HEK293T (cell line): ENCODE results near the gene GNA14.

ENCODE experiments used
- ARNT ChIP-seq: fragments of 450-650 bp; IDR thresholded peaks from 2 replicates; pipeline ENCODE4 v1.6.1; 2017; ENCODE audit warnings: mild to moderate bottlenecking
- BHLHE40 ChIP-seq: fragments of 450-650 bp; IDR thresholded peaks from 2 replicates; pipeline ENCODE4 v1.6.1; 2016; ENCODE audit warnings: mild to moderate bottlenecking, moderate library complexity, borderline replicate concordance
- CTBP1 ChIP-seq: fragments of 450-650 bp; IDR thresholded peaks from 2 replicates; pipeline ENCODE4 v1.6.1; 2016; ENCODE audit warnings: borderline replicate concordance
- ELF4 ChIP-seq: fragments of 450-650 bp; IDR thresholded peaks from 2 replicates; pipeline ENCODE4 v1.6.1; 2017; ENCODE audit warnings: antibody characterized with exemption
- FOXK2 ChIP-seq: fragments of 450-650 bp; IDR thresholded peaks from 2 replicates; pipeline ENCODE4 v1.6.1; 2016; ENCODE audit warnings: mild to moderate bottlenecking
- FOXM1 ChIP-seq: fragments of 450-650 bp; IDR thresholded peaks from 2 replicates; pipeline ENCODE4 v1.6.1; 2017; ENCODE audit warnings: mild to moderate bottlenecking, borderline replicate concordance
- HDGF ChIP-seq: fragments of 450-650 bp; IDR thresholded peaks from 2 replicates; pipeline ENCODE4 v1.6.1; 2017; ENCODE audit warnings: antibody characterized with exemption, borderline replicate concordance
- L3MBTL2 ChIP-seq: fragments of 450-650 bp; conservative IDR thresholded peaks from 2 replicates; pipeline ENCODE4 v1.6.1; 2016; ENCODE audit warnings: mild to moderate bottlenecking
- LEF1 ChIP-seq: fragments of 450-650 bp; IDR thresholded peaks from 2 replicates; pipeline ENCODE4 v1.6.1; 2017; ENCODE audit warnings: mild to moderate bottlenecking, borderline replicate concordance
- NFRKB ChIP-seq: fragments of 450-650 bp; IDR thresholded peaks from 2 replicates; pipeline ENCODE4 v1.6.1; 2016; ENCODE audit warnings: mild to moderate bottlenecking, moderate library complexity
- SP1 ChIP-seq: fragments of 450-650 bp; IDR thresholded peaks from 2 replicates; pipeline ENCODE4 v1.6.1; 2017
- SUZ12 ChIP-seq: fragments of 450-650 bp; IDR thresholded peaks from 2 replicates; pipeline ENCODE4 v1.6.1; 2016; ENCODE audit warnings: mild to moderate bottlenecking
- TF ChIP-seq, protein P1 (sequence below): fragments of 450-650 bp; IDR thresholded peaks from 2 replicates; pipeline ENCODE4 v1.6.1; 2016

DNA sequence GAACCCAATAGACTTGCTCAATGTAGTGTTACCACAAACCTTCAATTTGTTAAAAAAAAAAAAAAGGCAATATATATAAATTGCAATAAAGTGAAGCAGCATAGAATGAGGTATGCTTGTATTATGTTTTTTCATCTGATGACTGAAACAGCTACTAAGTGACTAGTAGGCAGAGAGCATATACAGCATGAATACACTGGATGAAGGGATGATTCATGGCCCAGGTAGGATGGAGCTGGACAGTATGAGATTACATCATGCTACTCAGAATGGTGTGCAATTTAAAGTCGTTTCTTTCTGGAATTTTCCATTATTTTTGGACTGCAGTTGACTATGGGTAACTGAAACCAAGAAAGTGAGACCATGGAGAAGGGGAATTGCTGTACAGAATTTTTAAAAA lies 161.2 kb downstream of the GNA14 start:
- TF ChIP-seq ARNT (no peak), ELF4 (no peak), NFRKB (no peak), SP1 (no peak), L3MBTL2 (no peak), HDGF (no peak), BHLHE40 (no peak), SUZ12 (no peak), LEF1 (no peak), FOXM1 (no peak), CTBP1 (no peak), FOXK2 (no peak)
- TF ChIP-seq, protein P1, sequence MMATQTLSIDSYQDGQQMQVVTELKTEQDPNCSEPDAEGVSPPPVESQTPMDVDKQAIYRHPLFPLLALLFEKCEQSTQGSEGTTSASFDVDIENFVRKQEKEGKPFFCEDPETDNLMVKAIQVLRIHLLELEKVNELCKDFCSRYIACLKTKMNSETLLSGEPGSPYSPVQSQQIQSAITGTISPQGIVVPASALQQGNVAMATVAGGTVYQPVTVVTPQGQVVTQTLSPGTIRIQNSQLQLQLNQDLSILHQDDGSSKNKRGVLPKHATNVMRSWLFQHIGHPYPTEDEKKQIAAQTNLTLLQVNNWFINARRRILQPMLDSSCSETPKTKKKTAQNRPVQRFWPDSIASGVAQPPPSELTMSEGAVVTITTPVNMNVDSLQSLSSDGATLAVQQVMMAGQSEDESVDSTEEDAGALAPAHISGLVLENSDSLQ = no peak
